HepG2 (cell line): Measurements from ENCODE around the gene TRIM2. TPM values are rescaled to one million over a fixed set of nuclear protein-coding genes. Genes with fewer than 3 reads are reported as not detected.
A peak's percentile ranks its signal among the peaks of the same experiment; 100 is the strongest.

ENCODE experiments used
- AHR ChIP-seq: IDR thresholded peaks from 2 replicates; pipeline ENCODE4 v1.6.1; 2018; ENCODE audit warnings: missing genetic modification reagents, missing compliant biosample characterization
- ATF7-NPFF ChIP-seq: sonication (generic); formaldehyde crosslinking; IDR thresholded peaks from 2 replicates; pipeline ENCODE4 v1.8.1; 2023; ENCODE audit warnings: mild to moderate bottlenecking, low read depth, missing genetic modification reagents, moderate library complexity
- ISX ChIP-seq: sonication (generic); formaldehyde crosslinking; conservative IDR thresholded peaks from 2 replicates; pipeline ENCODE4 v1.5.0; 2020; ENCODE audit warnings: missing genetic modification reagents
- LRRFIP1 ChIP-seq: sonication (generic); formaldehyde crosslinking; conservative IDR thresholded peaks from 2 replicates; pipeline ENCODE4 v1.4.0; 2020; ENCODE audit warnings: missing genetic modification reagents
- MYC ChIP-seq: sonication (generic); formaldehyde crosslinking; IDR thresholded peaks from 2 replicates; pipeline ENCODE4 v1.9.0; 2021; ENCODE audit warnings: missing genetic modification reagents, borderline replicate concordance
- PAWR ChIP-seq: sonication (generic); formaldehyde crosslinking; IDR thresholded peaks from 2 replicates; pipeline ENCODE4 v1.4.0; 2020; ENCODE audit warnings: missing genetic modification reagents, mild to moderate bottlenecking, borderline replicate concordance
- PCBP1 ChIP-seq: fragments of 200-400 bp; formaldehyde crosslinking; IDR thresholded peaks from 2 replicates; pipeline ENCODE4 v1.6.1; 2017; ENCODE audit warnings: mild to moderate bottlenecking, low read depth, low read length, borderline replicate concordance
- RFX1 ChIP-seq: fragments of 450-650 bp; IDR thresholded peaks from 2 replicates; pipeline ENCODE4 v1.6.1; 2017
- ZBED4 ChIP-seq: sonication (generic); formaldehyde crosslinking; IDR thresholded peaks from 2 replicates; pipeline ENCODE4 v1.4.0; 2020; ENCODE audit warnings: missing genetic modification reagents, borderline replicate concordance
- ZBTB1 ChIP-seq: sonication (generic); formaldehyde crosslinking; IDR thresholded peaks from 2 replicates; pipeline ENCODE4 v1.4.0; 2020; ENCODE audit warnings: missing genetic modification reagents, borderline replicate concordance
- ZBTB20 ChIP-seq: sonication (generic); formaldehyde crosslinking; IDR thresholded peaks from 2 replicates; pipeline ENCODE4 v1.8.1; 2023; ENCODE audit warnings: missing genetic modification reagents, low read depth, mild to moderate bottlenecking, borderline replicate concordance
- ZFAT ChIP-seq: sonication (generic); formaldehyde crosslinking; conservative IDR thresholded peaks from 2 replicates; pipeline ENCODE4 v1.8.1; 2023; ENCODE audit warnings: missing genetic modification reagents, inconsistent platforms
- ZNF10 ChIP-seq: sonication (generic); formaldehyde crosslinking; IDR thresholded peaks from 2 replicates; pipeline ENCODE4 v1.4.0; 2020; ENCODE audit warnings: mild to moderate bottlenecking, low read depth, missing genetic modification reagents, borderline replicate concordance
- ZNF205 ChIP-seq: IDR thresholded peaks from 2 replicates; pipeline ENCODE4 v1.6.1; 2018; ENCODE audit warnings: missing biosample characterization, missing genetic modification reagents
- ZNF383 ChIP-seq: sonication (generic); formaldehyde crosslinking; IDR thresholded peaks from 2 replicates; pipeline ENCODE4 v1.4.0; 2020; ENCODE audit warnings: missing genetic modification reagents, mild to moderate bottlenecking, borderline replicate concordance
- ZNF557 ChIP-seq: sonication (generic); formaldehyde crosslinking; IDR thresholded peaks from 2 replicates; pipeline ENCODE4 v1.4.0; 2020; ENCODE audit warnings: missing genetic modification reagents
- ZNF737 ChIP-seq: sonication (generic); formaldehyde crosslinking; IDR thresholded peaks from 2 replicates; pipeline ENCODE4 v1.5.0; 2020; ENCODE audit warnings: missing genetic modification reagents, mild to moderate bottlenecking, borderline replicate concordance
- polyA plus RNA-seq, 8 experiments: library from polyadenylated mRNA; depleted of rRNA in 3 of 8; stranded (reverse) in 7 of 8; unstranded in 1 of 8; fragments of >200 nt; fragmentation: Illumina TruSeq in 4 of 8; extraction: Trizol in 4 of 8; gene quantifications; 2 replicates each; pipeline versions ENCODE4 v1.2.1 to v1.2.3, GENCODE V29; 2011 to 2016; ENCODE audit warnings: low read depth in 4 of 8, missing spikeins in 1 of 8, mixed read lengths in 1 of 8; ENCODE audit not compliant: insufficient read depth in 1 of 8
- total RNA-seq, 5 experiments: library from RNA; depleted of rRNA; stranded (reverse); fragments of >200 nt; fragmentation: Illumina TruSeq; extraction: Trizol; gene quantifications; 2 replicates each; pipeline ENCODE4 v1.2.3, GENCODE V29; 2016; ENCODE audit warnings: low read depth in 1 of 5
- TF ChIP-seq, protein P1 (sequence below): sonication (generic); formaldehyde crosslinking; IDR thresholded peaks from 2 replicates; pipeline ENCODE4 v1.5.0; 2020; ENCODE audit warnings: mild to moderate bottlenecking, missing genetic modification reagents
- TF ChIP-seq, protein P2 (sequence below): IDR thresholded peaks from 2 replicates; pipeline ENCODE4 v1.6.1; 2016
- TF ChIP-seq, protein P3 (sequence below): sonication (generic); formaldehyde crosslinking; IDR thresholded peaks from 2 replicates; pipeline ENCODE4 v1.8.0; 2022; ENCODE audit warnings: low read depth, missing genetic modification reagents

The TRIM2 gene
- total and polyA plus RNA-seq, 2 of the 13 experiments (the other 11 are each of a cell fraction or from before 2014, with no cell fraction given) = 2.1 to 4.2 TPM

- TF ChIP-seq ZBED4 = no peak
- no peak for TF ChIP-seq LRRFIP1 (CRISPR knock-in tag)
- TF ChIP-seq, protein P1, sequence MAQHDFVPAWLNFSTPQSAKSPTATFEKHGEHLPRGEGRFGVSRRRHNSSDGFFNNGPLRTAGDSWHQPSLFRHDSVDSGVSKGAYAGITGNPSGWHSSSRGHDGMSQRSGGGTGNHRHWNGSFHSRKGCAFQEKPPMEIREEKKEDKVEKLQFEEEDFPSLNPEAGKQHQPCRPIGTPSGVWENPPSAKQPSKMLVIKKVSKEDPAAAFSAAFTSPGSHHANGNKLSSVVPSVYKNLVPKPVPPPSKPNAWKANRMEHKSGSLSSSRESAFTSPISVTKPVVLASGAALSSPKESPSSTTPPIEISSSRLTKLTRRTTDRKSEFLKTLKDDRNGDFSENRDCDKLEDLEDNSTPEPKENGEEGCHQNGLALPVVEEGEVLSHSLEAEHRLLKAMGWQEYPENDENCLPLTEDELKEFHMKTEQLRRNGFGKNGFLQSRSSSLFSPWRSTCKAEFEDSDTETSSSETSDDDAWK (CRISPR knock-in tag) = no peak
- TF ChIP-seq PAWR = no peak
- no peak; the same call in 1 of the 2 replicates for TF ChIP-seq ZNF557 (CRISPR knock-in tag)
- no peak for TF ChIP-seq ATF7-NPFF (CRISPR knock-in tag)
- TF ChIP-seq PCBP1 = no peak
- TF ChIP-seq, protein P2, sequence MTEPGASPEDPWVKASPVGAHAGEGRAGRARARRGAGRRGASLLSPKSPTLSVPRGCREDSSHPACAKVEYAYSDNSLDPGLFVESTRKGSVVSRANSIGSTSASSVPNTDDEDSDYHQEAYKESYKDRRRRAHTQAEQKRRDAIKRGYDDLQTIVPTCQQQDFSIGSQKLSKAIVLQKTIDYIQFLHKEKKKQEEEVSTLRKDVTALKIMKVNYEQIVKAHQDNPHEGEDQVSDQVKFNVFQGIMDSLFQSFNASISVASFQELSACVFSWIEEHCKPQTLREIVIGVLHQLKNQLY (CRISPR knock-in tag) = 0 out of 2 replicates have a peak, but pooled peaks have one; percentile 28
- no peak for TF ChIP-seq ZBTB1 (CRISPR knock-in tag)
- TF ChIP-seq ZNF383 (CRISPR knock-in tag) = no peak
- no peak for TF ChIP-seq ZFAT (CRISPR knock-in tag)
- no peak for TF ChIP-seq RFX1
- no peak for TF ChIP-seq AHR (CRISPR knock-in tag)
- no peak for TF ChIP-seq ISX (CRISPR knock-in tag)
- TF ChIP-seq ZBTB20 (CRISPR knock-in tag) = no peak
- TF ChIP-seq, protein P3, sequence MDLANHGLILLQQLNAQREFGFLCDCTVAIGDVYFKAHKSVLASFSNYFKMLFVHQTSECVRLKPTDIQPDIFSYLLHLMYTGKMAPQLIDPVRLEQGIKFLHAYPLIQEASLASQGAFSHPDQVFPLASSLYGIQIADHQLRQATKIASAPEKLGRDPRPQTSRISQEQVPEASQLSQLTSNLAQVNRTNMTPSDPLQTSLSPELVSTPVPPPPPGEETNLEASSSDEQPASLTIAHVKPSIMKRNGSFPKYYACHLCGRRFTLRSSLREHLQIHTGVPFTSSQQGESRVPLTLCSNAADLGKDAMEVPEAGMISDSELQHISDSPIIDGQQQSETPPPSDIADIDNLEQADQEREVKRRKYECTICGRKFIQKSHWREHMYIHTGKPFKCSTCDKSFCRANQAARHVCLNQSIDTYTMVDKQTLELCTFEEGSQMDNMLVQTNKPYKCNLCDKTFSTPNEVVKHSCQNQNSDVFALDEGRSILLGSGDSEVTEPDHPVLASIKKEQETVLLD (CRISPR knock-in tag) = no peak
- TF ChIP-seq ZNF10 (CRISPR knock-in tag) = no peak
- TF ChIP-seq ZNF205 (CRISPR knock-in tag) = no peak
- no peak for TF ChIP-seq ZNF737
- TF ChIP-seq MYC = peak; percentile 34; the same call in 1 of the 2 replicates
These were observed 29.2 kb upstream of the TRIM2 start (continued) for GRCh38 chr4:153174821-153175567.
